OCI-LY7 (cell line): Measurements from ENCODE around the gene FOXL1. TPM values are rescaled to one million over a fixed set of nuclear protein-coding genes. Genes with fewer than 3 reads are reported as not detected.

Source experiments
- BruUV-seq: library from RNA; stranded (reverse); fragments of 400-500 nt; replicated peaks from 2 replicates; lab custom pipeline; 2021; lab: Mats Ljungman, UMichigan
- CTCF ChIA-PET: fragments of 300-600 bp; sonication (Branson Sonifier 250); formaldehyde crosslinking; loops from one replicate; lab custom pipeline; 2022; ENCODE audit warnings: antibody characterized with exemption; ENCODE audit not compliant: unreplicated experiment; lab: Charles Lee
- POLR2A ChIA-PET: fragments of 300-600 bp; sonication (Branson Sonifier 250); formaldehyde crosslinking; loops from one replicate; lab custom pipeline; 2022; ENCODE audit warnings: antibody characterized with exemption; lab: Charles Lee
- DNase-seq: peaks from one replicate; pipeline ENCODE4 v3.0.0-alpha.2; 2015; ENCODE audit warnings: low spot score
- H2AFZ ChIP-seq: fragments of 200-600 bp; sonication (generic), shearing (Covaris generic); 2 replicates; pipeline ENCODE4 v1.6.1; 2014; ENCODE audit warnings: mild to moderate bottlenecking, antibody characterized with exemption, low read length, moderate library complexity
- H3K27ac ChIP-seq: fragments of 200-600 bp; sonication (generic); 2 replicates; pipeline ENCODE4 v1.5.1; 2014; ENCODE audit warnings: mixed run types, low read depth, mild to moderate bottlenecking, moderate library complexity, low read length, inconsistent platforms; ENCODE audit not compliant: poor library complexity, severe bottlenecking
- H3K36me3 ChIP-seq: fragments of 200-600 bp; sonication (generic); 2 replicates; pipeline ENCODE4 v1.6.1; 2014; ENCODE audit warnings: mild to moderate bottlenecking, antibody characterized with exemption, low read length, moderate library complexity, mixed read lengths; ENCODE audit not compliant: insufficient read depth
- H3K4me1 ChIP-seq: fragments of 200-600 bp; sonication (generic); 2 replicates; pipeline ENCODE4 v1.5.1; 2014; ENCODE audit warnings: mild to moderate bottlenecking, low read length; ENCODE audit not compliant: insufficient read depth, poor library complexity, severe bottlenecking
- H3K4me2 ChIP-seq: fragments of 200-600 bp; sonication (generic); 2 replicates; pipeline ENCODE4 v1.6.1; 2014; ENCODE audit warnings: mild to moderate bottlenecking, low read length
- H3K4me3 ChIP-seq: fragments of 200-600 bp; sonication (generic); 2 replicates; pipeline ENCODE4 v1.5.1; 2014; ENCODE audit warnings: mild to moderate bottlenecking, low read depth, low read length; ENCODE audit not compliant: poor library complexity, severe bottlenecking
- H3K79me2 ChIP-seq: fragments of 200-600 bp; sonication (generic); 2 replicates; pipeline ENCODE4 v1.6.1; 2016; ENCODE audit warnings: low read depth, mild to moderate bottlenecking, low read length, moderate library complexity, mixed read lengths; ENCODE audit not compliant: insufficient read depth
- H3K9me2 ChIP-seq: fragments of 200-600 bp; sonication (generic); 2 replicates; pipeline ENCODE4 v1.6.1; 2016; ENCODE audit warnings: mild to moderate bottlenecking, low read length, mixed read lengths; ENCODE audit not compliant: insufficient read depth
- H3K9me3 ChIP-seq: fragments of 200-600 bp; sonication (generic); 2 replicates; pipeline ENCODE4 v1.6.1; 2014; ENCODE audit warnings: mild to moderate bottlenecking, mixed run types, low read length, mixed read lengths
- H4K20me1 ChIP-seq: fragments of 200-600 bp; sonication (generic); 2 replicates; pipeline ENCODE4 v1.6.1; 2014; ENCODE audit warnings: mild to moderate bottlenecking, antibody characterized with exemption, low read length, moderate library complexity, mixed read lengths; ENCODE audit not compliant: insufficient read depth
- EZH2phosphoT487 ChIP-seq: fragments of 200-600 bp; sonication (generic); IDR thresholded peaks from 2 replicates; pipeline ENCODE4 v1.6.1; 2018; ENCODE audit warnings: low read depth, borderline replicate concordance, mild to moderate bottlenecking, mixed run types, antibody characterized with exemption, low read length, moderate library complexity, mixed read lengths
- intact Hi-C: fragments of 100-400 bp; cut with micrococcal nuclease; formaldehyde crosslinking; loops from one replicate; pipeline ENCODE4 v1.10.0; 2022; ENCODE audit not compliant: unreplicated experiment
- total RNA-seq, 2 experiments: library from RNA; depleted of rRNA in 1 of 2; stranded (reverse); fragments of >200 nt in 1 of 2; shearing (Covaris generic) in 1 of 2; gene quantifications; 2 replicates each; pipeline ENCODE4 v1.2.3, GENCODE V29; 2014 to 2022
- TF ChIP-seq, protein P1 (sequence below): fragments of 200-600 bp; sonication (generic); conservative IDR thresholded peaks from 2 replicates; pipeline ENCODE4 v1.5.1; 2014; ENCODE audit warnings: mild to moderate bottlenecking, antibody characterized with exemption, low read length, moderate library complexity, mixed read lengths

FOXL1 gene
- total RNA-seq, 2 experiments from 2014 or later: 1.7 to 1.8 TPM

GRCh38 chr16:86584071-86584685 lies 5.8 kb downstream of the FOXL1 start:
- Histone ChIP-seq H3K4me3 (no peak overlapping the region), H3K36me3 (no peaks in the 10 kb centered on the region), H3K4me1 (no peaks in the 10 kb centered on the region), H3K27ac (no peak overlapping the region), H3K79me2 (no peaks in the 10 kb centered on the region), H3K9me2 (no peaks in the 10 kb centered on the region), H3K4me2 (no peak overlapping the region), H2AFZ (no peak overlapping the region), H4K20me1 (no peaks in the 10 kb centered on the region), H3K9me3 (no peaks in the 10 kb centered on the region)
- DNase-seq: no peak
- no peak for TF ChIP-seq EZH2phosphoT487
- TF ChIP-seq, protein P1, sequence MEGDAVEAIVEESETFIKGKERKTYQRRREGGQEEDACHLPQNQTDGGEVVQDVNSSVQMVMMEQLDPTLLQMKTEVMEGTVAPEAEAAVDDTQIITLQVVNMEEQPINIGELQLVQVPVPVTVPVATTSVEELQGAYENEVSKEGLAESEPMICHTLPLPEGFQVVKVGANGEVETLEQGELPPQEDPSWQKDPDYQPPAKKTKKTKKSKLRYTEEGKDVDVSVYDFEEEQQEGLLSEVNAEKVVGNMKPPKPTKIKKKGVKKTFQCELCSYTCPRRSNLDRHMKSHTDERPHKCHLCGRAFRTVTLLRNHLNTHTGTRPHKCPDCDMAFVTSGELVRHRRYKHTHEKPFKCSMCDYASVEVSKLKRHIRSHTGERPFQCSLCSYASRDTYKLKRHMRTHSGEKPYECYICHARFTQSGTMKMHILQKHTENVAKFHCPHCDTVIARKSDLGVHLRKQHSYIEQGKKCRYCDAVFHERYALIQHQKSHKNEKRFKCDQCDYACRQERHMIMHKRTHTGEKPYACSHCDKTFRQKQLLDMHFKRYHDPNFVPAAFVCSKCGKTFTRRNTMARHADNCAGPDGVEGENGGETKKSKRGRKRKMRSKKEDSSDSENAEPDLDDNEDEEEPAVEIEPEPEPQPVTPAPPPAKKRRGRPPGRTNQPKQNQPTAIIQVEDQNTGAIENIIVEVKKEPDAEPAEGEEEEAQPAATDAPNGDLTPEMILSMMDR: no peak
- ChIA-PET POLR2A (interaction anchor here (0.6 kb wide), 1 partner anchor 509 kb away, joined by 6 read pairs; no protein-coding TSS in a partner anchor), CTCF (no interaction called here)
- BruUV-seq: no TSS peak
- intact Hi-C loops: no loop called here

DNA sequence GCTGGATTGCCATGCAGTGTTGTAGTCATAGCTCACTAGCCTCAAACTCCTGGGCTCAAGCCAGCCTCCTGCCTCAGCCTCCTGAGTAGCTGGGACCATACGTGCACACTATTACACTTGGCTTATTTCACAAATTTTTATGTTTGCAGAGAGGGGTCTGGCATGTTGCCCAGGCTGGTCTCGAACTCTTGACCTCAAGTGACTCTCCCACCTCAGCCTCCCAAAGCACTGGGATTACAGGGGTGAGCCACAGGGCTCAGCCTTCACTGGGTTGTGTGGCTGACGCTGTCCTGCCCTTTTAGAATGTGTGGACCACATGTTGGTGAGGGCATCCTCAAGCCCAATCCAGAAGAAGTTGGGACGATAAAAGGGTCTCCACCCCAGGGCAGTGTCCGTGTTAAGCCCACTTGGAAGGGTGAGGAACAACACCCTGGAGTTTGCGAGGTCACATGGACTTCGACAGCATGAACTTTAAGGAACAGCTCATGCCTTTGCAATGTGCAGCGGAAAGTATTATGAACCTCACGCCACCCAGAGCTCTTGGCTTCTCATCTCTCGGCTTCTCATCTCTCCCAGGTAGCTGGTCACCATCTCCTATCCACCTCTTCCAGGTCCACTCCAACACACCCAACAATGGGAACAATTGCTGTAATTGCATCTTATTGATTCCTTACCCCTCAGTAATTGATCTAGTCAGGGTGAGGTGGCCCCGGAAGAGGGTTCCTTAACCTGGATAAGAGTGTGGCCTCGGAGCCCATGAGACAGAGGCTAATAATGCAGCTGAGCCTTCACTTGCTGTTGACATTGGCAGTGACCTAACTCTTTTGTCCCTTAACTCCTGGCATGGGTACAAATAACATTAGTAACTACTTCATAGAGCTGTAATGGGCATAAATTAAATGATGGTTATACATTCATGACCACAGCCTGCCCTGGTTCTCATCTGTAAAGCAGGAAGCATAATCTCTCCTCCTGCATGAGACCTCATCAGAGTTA lies 6.7 kb downstream of the FOXL1 start:
- BruUV-seq: no TSS peak
- Histone ChIP-seq H4K20me1 (no peaks in the 10 kb centered on the region), H3K79me2 (no peaks in the 10 kb centered on the region), H3K4me2 (no peak overlapping the region), H3K4me1 (no peaks in the 10 kb centered on the region), H3K9me3 (no peaks in the 10 kb centered on the region), H3K4me3 (no peak overlapping the region), H3K9me2 (no peaks in the 10 kb centered on the region), H3K36me3 (no peaks in the 10 kb centered on the region), H3K27ac (no peak overlapping the region), H2AFZ (no peak overlapping the region)
- intact Hi-C loops: no loop called here
- ChIA-PET CTCF (no interaction called here), POLR2A (interaction anchor here (0.5 to 0.6 kb wide), 2 partner anchors 489 to 508 kb away, joined by 3 to 6 read pairs; no protein-coding TSS in a partner anchor)
- DNase-seq: no peak
- TF ChIP-seq, protein P1: no peak
- TF ChIP-seq EZH2phosphoT487: no peak
